ENCODE measurements around the gene SLC29A3. TPM values are rescaled to one million over a fixed set of nuclear protein-coding genes. Genes with fewer than 3 reads are reported as not detected.

SLC29A3 gene
- total RNA-seq, 4 donors from 2014 or later: 1.9 to 4.4 (median 2.8) TPM; not detected in 1

- TF ChIP-seq CTCF (IDR thresholded peaks at IDR 0.05) (no peak), POLR2A (IDR thresholded peaks at IDR 0.05) (no peak)
- no peak overlapping the region for H3K4me3 ChIP-seq
- H3K36me3 ChIP-seq: no peaks in the 10 kb centered on the region
- H3K9me3 ChIP-seq: no peaks in the 10 kb centered on the region
- no peak overlapping the region for H3K27ac ChIP-seq
- peak in 1 of 3 donors; percentile 30 for DNase-seq
- H3K27me3 ChIP-seq: peaks cover 0 to 8% of the 10 kb centered on the region in 2 donors
- peaks cover 0 to 21% (median 10%) of the 10 kb centered on the region in 4 donors for H3K4me1 ChIP-seq
Measured at GRCh38 chr10:71393841-71394475, 74.9 kb downstream of the SLC29A3 start.

GRCh38 chr10:71394926-71395562 lies 76.0 kb downstream of the SLC29A3 start:
- DNase-seq: peak in 1 of 3 donors; percentile 30
- Histone ChIP-seq H3K4me1 (peaks cover 0 to 21% (median 10%) of the 10 kb centered on the region in 4 donors), H3K9me3 (no peaks in the 10 kb centered on the region), H3K27ac (no peak overlapping the region), H3K4me3 (no peak overlapping the region), H3K27me3 (peaks cover 0 to 12% of the 10 kb centered on the region in 2 donors), H3K36me3 (no peaks in the 10 kb centered on the region)
- no peak for TF ChIP-seq CTCF (IDR thresholded peaks at IDR 0.05)
- TF ChIP-seq POLR2A (IDR thresholded peaks at IDR 0.05): no peak

GRCh38 chr10:71395621-71396020 lies 76.6 kb downstream of the SLC29A3 start:
- H3K4me1 ChIP-seq: peaks cover 0 to 21% (median 10%) of the 10 kb centered on the region in 4 donors
- TF ChIP-seq CTCF (IDR thresholded peaks at IDR 0.05): no peak
- no peak overlapping the region for H3K4me3 ChIP-seq
- H3K27ac ChIP-seq: no peak overlapping the region
- H3K36me3 ChIP-seq: no peaks in the 10 kb centered on the region
- peaks cover 0 to 12% of the 10 kb centered on the region in 2 donors for H3K27me3 ChIP-seq
- H3K9me3 ChIP-seq: no peaks in the 10 kb centered on the region
- no peak for DNase-seq

GRCh38 chr10:71396084-71396710 lies 77.1 kb downstream of the SLC29A3 start:
- H3K4me1 ChIP-seq: peaks cover 0 to 21% (median 10%) of the 10 kb centered on the region in 4 donors
- no peaks in the 10 kb centered on the region for H3K9me3 ChIP-seq
- DNase-seq: peak in 2 of 3 donors; percentile 61 to 63
- no peaks in the 10 kb centered on the region for H3K36me3 ChIP-seq
- peaks cover 0 to 12% of the 10 kb centered on the region in 2 donors for H3K27me3 ChIP-seq
- TF ChIP-seq CTCF (IDR thresholded peaks at IDR 0.05): peak in 5 of 6 experiments; percentile 11 to 43 (median 40)
- no peak for TF ChIP-seq POLR2A (IDR thresholded peaks at IDR 0.05)
- H3K4me3 ChIP-seq: peak overlapping the region; percentile 38 to 62 (median 58)
- H3K27ac ChIP-seq: peak overlapping the region in 2 of 4 donors; percentile 9 to 42

GRCh38 chr10:71396711-71397295 lies 77.7 kb downstream of the SLC29A3 start, which contains the start of gene CDH23:
CDH23 (plus strand) TSS chr10:71396920; CDS start chr10:71439832, 42,912 bp downstream.
- Histone ChIP-seq H3K36me3 (no peaks in the 10 kb centered on the region), H3K9me3 (no peaks in the 10 kb centered on the region), H3K4me3 (peak within 1 kb of the TSS; percentile 38 to 62 (median 58)), H3K27ac (peak within 1 kb of the TSS in 2 of 4 donors; percentile 9 to 42), H3K4me1 (peaks cover 0 to 21% (median 10%) of the 10 kb centered on the region in 4 donors), H3K27me3 (peaks cover 0 to 12% of the 10 kb centered on the region in 2 donors)
- DNase-seq: peak in 2 of 3 donors; percentile 51 to 59
- TF ChIP-seq POLR2A (IDR thresholded peaks at IDR 0.05) (no peak), CTCF (IDR thresholded peaks at IDR 0.05) (no peak)
